ENCODE results near the gene CAPRIN1.

DNA sequence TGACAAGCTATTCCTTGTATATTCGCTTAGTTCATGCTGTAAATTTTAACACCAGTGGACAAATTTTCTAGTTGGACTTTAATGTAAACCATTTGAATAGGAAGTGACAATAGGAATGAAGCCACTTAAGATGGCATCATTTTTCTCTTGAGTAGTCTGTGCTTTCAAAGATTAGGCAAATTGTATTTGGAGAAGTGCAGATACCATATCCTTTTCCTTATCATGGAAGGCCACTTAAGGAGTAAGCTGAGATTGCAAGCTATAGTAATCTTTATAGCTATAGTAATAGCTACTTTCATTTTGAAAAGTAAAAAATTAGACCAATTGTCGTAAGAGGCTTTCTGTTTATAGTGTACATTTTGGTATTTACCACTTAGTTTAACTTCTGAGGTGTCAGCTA, 12.8 kb downstream of the CAPRIN1 start:
- TF ChIP-seq, protein P1, sequence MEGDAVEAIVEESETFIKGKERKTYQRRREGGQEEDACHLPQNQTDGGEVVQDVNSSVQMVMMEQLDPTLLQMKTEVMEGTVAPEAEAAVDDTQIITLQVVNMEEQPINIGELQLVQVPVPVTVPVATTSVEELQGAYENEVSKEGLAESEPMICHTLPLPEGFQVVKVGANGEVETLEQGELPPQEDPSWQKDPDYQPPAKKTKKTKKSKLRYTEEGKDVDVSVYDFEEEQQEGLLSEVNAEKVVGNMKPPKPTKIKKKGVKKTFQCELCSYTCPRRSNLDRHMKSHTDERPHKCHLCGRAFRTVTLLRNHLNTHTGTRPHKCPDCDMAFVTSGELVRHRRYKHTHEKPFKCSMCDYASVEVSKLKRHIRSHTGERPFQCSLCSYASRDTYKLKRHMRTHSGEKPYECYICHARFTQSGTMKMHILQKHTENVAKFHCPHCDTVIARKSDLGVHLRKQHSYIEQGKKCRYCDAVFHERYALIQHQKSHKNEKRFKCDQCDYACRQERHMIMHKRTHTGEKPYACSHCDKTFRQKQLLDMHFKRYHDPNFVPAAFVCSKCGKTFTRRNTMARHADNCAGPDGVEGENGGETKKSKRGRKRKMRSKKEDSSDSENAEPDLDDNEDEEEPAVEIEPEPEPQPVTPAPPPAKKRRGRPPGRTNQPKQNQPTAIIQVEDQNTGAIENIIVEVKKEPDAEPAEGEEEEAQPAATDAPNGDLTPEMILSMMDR (optimal IDR thresholded peaks at IDR 0.05 in 1 of 3, IDR thresholded peaks at IDR 0.05 in 1 of 3, conservative IDR thresholded peaks at IDR 0.05 in 1 of 3; ENCODE audit: extremely low read depth in 1 of 3, insufficient read depth in 2 of 3, low read length in 3 of 3), result no peak
- no peak for TF ChIP-seq EZH2 (IDR thresholded peaks at IDR 0.05; ENCODE audit: low read length)
